VCaP (cell line): ENCODE data around the gene RUVBL1.

Experiments
- H3K27ac ChIP-seq: fragments of 450-650 bp; 2 replicates; pipeline ENCODE4 v1.5.1; 2017
- CTCF ChIP-seq: fragments of 450-650 bp; conservative IDR thresholded peaks from 2 replicates; pipeline ENCODE4 v1.5.1; 2017; ENCODE audit warnings: mild to moderate bottlenecking, moderate library complexity

RUVBL1 gene

GRCh38 chr3:128081226-128081625 is 42.4 kb downstream of the RUVBL1 start:
- TF ChIP-seq CTCF: no peak
- H3K27ac ChIP-seq: peak overlapping the region; percentile 95

- peak overlapping the region; percentile 95 for H3K27ac ChIP-seq
- no peak for TF ChIP-seq CTCF
Observed at GRCh38 chr3:128080323-128081080, 43.1 kb downstream of the RUVBL1 start.

GRCh38 chr3:128079823-128080222 is 43.8 kb downstream of the RUVBL1 start:
- peak overlapping the region; percentile 95 for H3K27ac ChIP-seq
- no peak for TF ChIP-seq CTCF

GRCh38 chr3:128078875-128079274 is 44.7 kb downstream of the RUVBL1 start:
- no peak for TF ChIP-seq CTCF
- H3K27ac ChIP-seq: peak overlapping the region; percentile 95; the same call in 1 of the 2 replicates

GRCh38 chr3:128078322-128078721 is 45.3 kb downstream of the RUVBL1 start:
- H3K27ac ChIP-seq: peak overlapping the region; percentile 95; the same call in 1 of the 2 replicates
- no peak for TF ChIP-seq CTCF

GRCh38 chr3:128077665-128078064 is 45.9 kb downstream of the RUVBL1 start:
- TF ChIP-seq CTCF: no peak
- peak overlapping the region; percentile 95; the same call in 1 of the 2 replicates for H3K27ac ChIP-seq

- no peak for TF ChIP-seq CTCF
- no peak overlapping the region for H3K27ac ChIP-seq
Observed at GRCh38 chr3:128077202-128077624, 46.4 kb downstream of the RUVBL1 start.
